Breast epithelium (tissue), 3 donors: ENCODE data around the gene CBX2.

ENCODE experiments used
- POLR2AphosphoS5 ChIP-seq, 3 donors: sonication (generic); formaldehyde crosslinking; IDR thresholded peaks; one replicate each; pipeline ENCODE4 v1.6.1; 2017; ENCODE audit warnings: antibody characterized with exemption in 3 of 3
- TF ChIP-seq, protein P1 (sequence below), 3 donors: fragments of 450-650 bp; IDR thresholded peaks; one replicate each; pipeline ENCODE4 v1.5.1; 2016 to 2017; ENCODE audit warnings: antibody characterized with exemption in 3 of 3, mild to moderate bottlenecking in 3 of 3, moderate library complexity in 3 of 3

DNA sequence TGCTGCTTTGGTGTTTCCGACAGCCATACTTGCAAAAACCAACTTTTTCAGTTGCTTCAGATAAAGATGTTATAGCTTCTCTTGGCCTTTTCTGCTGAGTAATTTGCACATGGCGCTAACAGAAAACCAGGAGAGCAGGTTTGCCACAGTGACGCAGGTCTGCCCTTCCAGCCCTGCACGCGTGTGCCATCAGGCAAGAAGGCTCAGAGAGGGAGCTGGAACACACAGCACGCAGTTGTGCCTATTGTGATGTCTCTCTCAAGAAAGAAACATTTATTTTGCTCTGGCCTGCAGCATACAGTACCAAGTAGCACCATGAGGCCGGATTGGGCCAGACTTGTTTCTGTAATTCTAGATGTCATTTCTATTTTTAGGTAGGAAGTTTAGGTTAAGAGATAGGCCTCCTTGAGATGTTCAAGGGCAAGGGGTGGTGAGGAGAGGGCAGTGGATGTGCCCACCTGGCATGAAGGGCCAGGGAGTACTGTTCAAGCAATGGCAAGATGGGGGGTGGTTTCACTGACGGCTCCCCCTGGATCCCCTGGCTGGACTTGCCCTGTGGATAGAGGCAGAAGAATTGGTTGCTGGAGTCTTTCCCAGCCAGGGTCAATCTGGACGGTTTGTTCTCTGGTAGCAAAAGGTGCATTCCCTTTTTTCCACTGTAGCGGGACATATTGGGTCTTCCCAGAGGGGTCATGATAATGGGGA is 1.9 kb downstream of the CBX2 start:
- TF ChIP-seq, protein P1, sequence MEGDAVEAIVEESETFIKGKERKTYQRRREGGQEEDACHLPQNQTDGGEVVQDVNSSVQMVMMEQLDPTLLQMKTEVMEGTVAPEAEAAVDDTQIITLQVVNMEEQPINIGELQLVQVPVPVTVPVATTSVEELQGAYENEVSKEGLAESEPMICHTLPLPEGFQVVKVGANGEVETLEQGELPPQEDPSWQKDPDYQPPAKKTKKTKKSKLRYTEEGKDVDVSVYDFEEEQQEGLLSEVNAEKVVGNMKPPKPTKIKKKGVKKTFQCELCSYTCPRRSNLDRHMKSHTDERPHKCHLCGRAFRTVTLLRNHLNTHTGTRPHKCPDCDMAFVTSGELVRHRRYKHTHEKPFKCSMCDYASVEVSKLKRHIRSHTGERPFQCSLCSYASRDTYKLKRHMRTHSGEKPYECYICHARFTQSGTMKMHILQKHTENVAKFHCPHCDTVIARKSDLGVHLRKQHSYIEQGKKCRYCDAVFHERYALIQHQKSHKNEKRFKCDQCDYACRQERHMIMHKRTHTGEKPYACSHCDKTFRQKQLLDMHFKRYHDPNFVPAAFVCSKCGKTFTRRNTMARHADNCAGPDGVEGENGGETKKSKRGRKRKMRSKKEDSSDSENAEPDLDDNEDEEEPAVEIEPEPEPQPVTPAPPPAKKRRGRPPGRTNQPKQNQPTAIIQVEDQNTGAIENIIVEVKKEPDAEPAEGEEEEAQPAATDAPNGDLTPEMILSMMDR (IDR thresholded peaks at IDR 0.05): no peak
- no peak for TF ChIP-seq POLR2AphosphoS5 (IDR thresholded peaks at IDR 0.05)
